Gastroesophageal sphincter (tissue), 3 donors: Measurements from ENCODE around the gene PRKCQ.

Experiments used
- EP300 ChIP-seq: sonication (generic); formaldehyde crosslinking; IDR thresholded peaks from one replicate; pipeline ENCODE4 v1.6.1; 2017; ENCODE audit warnings: antibody characterized with exemption, mild to moderate bottlenecking
- POLR2A ChIP-seq, 2 donors: fragments of 450-650 bp; IDR thresholded peaks; one replicate each; pipeline ENCODE4 v1.6.1; 2017; ENCODE audit warnings: antibody characterized with exemption in 2 of 2, mild to moderate bottlenecking in 2 of 2, moderate library complexity in 1 of 2
- POLR2AphosphoS5 ChIP-seq: sonication (generic); formaldehyde crosslinking; IDR thresholded peaks from one replicate; pipeline ENCODE4 v1.6.1; 2017; ENCODE audit warnings: antibody characterized with exemption
- TF ChIP-seq, protein P1 (sequence below), 4 experiments: fragments of 200-600 bp in 2 of 4; fragments of 450-650 bp in 2 of 4; sonication (generic) in 1 of 4; IDR thresholded peaks; one replicate each; pipeline ENCODE4 v1.5.1; 2017 to 2019; ENCODE audit warnings: antibody characterized with exemption in 4 of 4, mild to moderate bottlenecking in 2 of 4, moderate library complexity in 2 of 4

DNA sequence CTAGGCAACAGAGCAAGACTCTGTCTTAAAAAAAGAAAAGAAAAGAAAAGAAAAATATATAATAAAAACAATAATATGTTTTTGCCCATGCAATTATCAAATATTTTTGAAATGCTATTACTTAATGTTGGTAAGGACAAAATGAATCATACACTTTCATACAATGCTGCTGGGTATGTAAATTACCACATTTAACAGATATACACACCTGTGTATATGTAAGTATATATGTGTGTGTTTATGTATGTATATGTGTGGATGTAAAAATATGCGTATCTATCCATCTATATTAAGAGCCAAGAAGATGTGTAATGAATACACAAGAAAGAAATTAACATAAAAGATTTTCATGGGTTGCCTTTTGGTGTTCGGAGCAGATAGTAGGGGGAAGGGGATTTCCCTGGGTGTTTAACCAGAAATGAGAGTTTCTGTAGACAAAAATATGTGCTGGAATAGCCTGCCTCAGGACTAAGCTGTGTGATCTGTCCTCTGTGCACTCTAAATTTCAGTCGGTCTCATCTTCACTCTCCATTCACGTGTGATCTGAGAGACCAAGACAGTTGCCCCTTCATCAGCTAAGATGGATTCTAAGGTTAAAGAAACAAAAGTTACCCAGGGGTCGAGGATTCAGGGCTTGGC, 61.2 kb downstream of the PRKCQ start:
- TF ChIP-seq, protein P1, sequence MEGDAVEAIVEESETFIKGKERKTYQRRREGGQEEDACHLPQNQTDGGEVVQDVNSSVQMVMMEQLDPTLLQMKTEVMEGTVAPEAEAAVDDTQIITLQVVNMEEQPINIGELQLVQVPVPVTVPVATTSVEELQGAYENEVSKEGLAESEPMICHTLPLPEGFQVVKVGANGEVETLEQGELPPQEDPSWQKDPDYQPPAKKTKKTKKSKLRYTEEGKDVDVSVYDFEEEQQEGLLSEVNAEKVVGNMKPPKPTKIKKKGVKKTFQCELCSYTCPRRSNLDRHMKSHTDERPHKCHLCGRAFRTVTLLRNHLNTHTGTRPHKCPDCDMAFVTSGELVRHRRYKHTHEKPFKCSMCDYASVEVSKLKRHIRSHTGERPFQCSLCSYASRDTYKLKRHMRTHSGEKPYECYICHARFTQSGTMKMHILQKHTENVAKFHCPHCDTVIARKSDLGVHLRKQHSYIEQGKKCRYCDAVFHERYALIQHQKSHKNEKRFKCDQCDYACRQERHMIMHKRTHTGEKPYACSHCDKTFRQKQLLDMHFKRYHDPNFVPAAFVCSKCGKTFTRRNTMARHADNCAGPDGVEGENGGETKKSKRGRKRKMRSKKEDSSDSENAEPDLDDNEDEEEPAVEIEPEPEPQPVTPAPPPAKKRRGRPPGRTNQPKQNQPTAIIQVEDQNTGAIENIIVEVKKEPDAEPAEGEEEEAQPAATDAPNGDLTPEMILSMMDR (IDR thresholded peaks at IDR 0.05): no peak
- TF ChIP-seq POLR2A (IDR thresholded peaks at IDR 0.05) (no peak), POLR2AphosphoS5 (no peak), EP300 (no peak)
